IMR-90 (cell line): Measurements from ENCODE around the gene CD44. TPM values are rescaled to one million over a fixed set of nuclear protein-coding genes. Genes with fewer than 3 reads are reported as not detected.

ENCODE experiments used
- ATAC-seq: fragments of 200-7000 bp; cut with Tn5 transposase; 2 replicates; pipeline ENCODE4 v1.9.1; 2020; ENCODE audit warnings: low read depth, mild to moderate bottlenecking, moderate library complexity
- BruUV-seq: library from RNA; stranded (reverse); fragments of 400-500 nt; replicated peaks from 2 replicates; lab custom pipeline; 2021; lab: Mats Ljungman, UMichigan
- CTCF ChIA-PET: fragments of 300-600 bp; formaldehyde crosslinking; extraction: SDS; loops from one replicate; lab custom pipeline; 2021; ENCODE audit warnings: antibody characterized with exemption; lab: Yijun Ruan, JAX
- POLR2A ChIA-PET: fragments of 300-600 bp; sonication (Branson Sonifier 250); formaldehyde crosslinking; loops from one replicate; lab custom pipeline; 2022; ENCODE audit warnings: antibody characterized with exemption; ENCODE audit not compliant: unreplicated experiment; lab: Charles Lee
- DNase-seq: peaks from one replicate; pipeline ENCODE4 v3.0.0; 2013
- H2AFZ ChIP-seq: replicated peaks from 2 replicates; pipeline ENCODE3; 2013; ENCODE audit warnings: low read length, mild to moderate bottlenecking; ENCODE audit not compliant: poor library complexity
- H2AK5ac ChIP-seq: 2 replicates; pipeline ENCODE4 v1.6.1; 2013; ENCODE audit warnings: low read depth, low read length, inconsistent platforms
- H2AK9ac ChIP-seq: replicated peaks from 2 replicates; pipeline ENCODE3; 2013; ENCODE audit warnings: mild to moderate bottlenecking, low read depth, low read length, moderate library complexity; ENCODE audit not compliant: poor library complexity
- H2BK120ac ChIP-seq: 2 replicates; pipeline ENCODE4 v1.6.1; 2013; ENCODE audit warnings: low read depth, low read length, inconsistent platforms
- H2BK15ac ChIP-seq: 3 replicates; pipeline ENCODE4 v1.6.1; 2013; ENCODE audit warnings: low read depth, low read length, inconsistent platforms
- H2BK20ac ChIP-seq: 2 replicates; pipeline ENCODE4 v1.6.1; 2013; ENCODE audit warnings: low read depth, mild to moderate bottlenecking, inconsistent platforms, low read length, moderate library complexity
- H2BK5ac ChIP-seq: 2 replicates; pipeline ENCODE4 v1.6.1; 2013; ENCODE audit warnings: mild to moderate bottlenecking, low read depth, low read length, inconsistent platforms; ENCODE audit not compliant: poor library complexity, severe bottlenecking
- H3K14ac ChIP-seq: replicated peaks from 2 replicates; pipeline ENCODE4 v1.6.1; 2013; ENCODE audit warnings: low read depth, low read length, inconsistent platforms
- H3K18ac ChIP-seq: 2 replicates; pipeline ENCODE4 v1.6.1; 2013; ENCODE audit warnings: low read depth, low read length, control low read depth
- H3K23ac ChIP-seq: 2 replicates; pipeline ENCODE4 v1.6.1; 2013; ENCODE audit warnings: low read depth, low read length, inconsistent platforms
- H3K27ac ChIP-seq: 2 replicates; pipeline ENCODE4 v1.5.1; 2013; ENCODE audit warnings: mild to moderate bottlenecking, control low read depth, low read length; ENCODE audit not compliant: insufficient read depth
- H3K27me3 ChIP-seq: 2 replicates; pipeline ENCODE4 v1.6.1; 2013; ENCODE audit warnings: low read length; ENCODE audit not compliant: control insufficient read depth, insufficient read depth
- H3K36me3 ChIP-seq: 2 replicates; pipeline ENCODE4 v1.6.1; 2013; ENCODE audit warnings: low read length, mixed read lengths; ENCODE audit not compliant: control insufficient read depth, insufficient read depth
- H3K4ac ChIP-seq: 2 replicates; pipeline ENCODE4 v1.6.1; 2013; ENCODE audit warnings: low read depth, low read length, inconsistent platforms
- H3K4me1 ChIP-seq: 2 replicates; pipeline ENCODE4 v1.6.1; 2013; ENCODE audit warnings: low read length, mixed read lengths; ENCODE audit not compliant: control insufficient read depth, insufficient read depth
- H3K4me2 ChIP-seq: 2 replicates; pipeline ENCODE4 v1.6.1; 2013; ENCODE audit warnings: low read depth, mild to moderate bottlenecking, control low read depth, low read length, moderate library complexity
- H3K4me3 ChIP-seq: 2 replicates; pipeline ENCODE4 v1.5.1; 2013; ENCODE audit warnings: low read depth, mild to moderate bottlenecking, control low read depth, low read length, moderate library complexity; ENCODE audit not compliant: insufficient read depth
- H3K56ac ChIP-seq: 2 replicates; pipeline ENCODE4 v1.6.1; 2013; ENCODE audit warnings: low read length, inconsistent platforms; ENCODE audit not compliant: insufficient read depth; ENCODE audit errors: extremely low read depth
- H3K79me1 ChIP-seq, 2 experiments: 2 replicates each; pipeline ENCODE4 v1.6.1; 2013; ENCODE audit warnings: low read length in 2 of 2, inconsistent platforms in 1 of 2, low read depth in 1 of 2
- H3K9ac ChIP-seq: 2 replicates; pipeline ENCODE4 v1.6.1; 2013; ENCODE audit warnings: low read depth, low read length, control low read depth
- H3K9me1 ChIP-seq: 2 replicates; pipeline ENCODE4 v1.6.1; 2013; ENCODE audit warnings: low read length, inconsistent platforms; ENCODE audit not compliant: insufficient read depth
- H3K9me3 ChIP-seq: 2 replicates; pipeline ENCODE4 v1.6.1; 2013; ENCODE audit warnings: low read length; ENCODE audit not compliant: control insufficient read depth, insufficient read depth
- H4K20me1 ChIP-seq: 2 replicates; pipeline ENCODE4 v1.6.1; 2013; ENCODE audit warnings: low read length, inconsistent platforms; ENCODE audit not compliant: insufficient read depth
- H4K5ac ChIP-seq: 2 replicates; pipeline ENCODE4 v1.6.1; 2013; ENCODE audit warnings: mild to moderate bottlenecking, low read depth, low read length, control low read depth
- H4K8ac ChIP-seq, 2 experiments: 2 replicates each; pipeline ENCODE4 v1.6.1; 2013; ENCODE audit warnings: low read depth in 2 of 2, low read length in 2 of 2, control low read depth in 1 of 2, inconsistent platforms in 1 of 2
- H4K91ac ChIP-seq: 2 replicates; pipeline ENCODE4 v1.6.1; 2013; ENCODE audit warnings: low read depth, low read length, inconsistent platforms; ENCODE audit not compliant: insufficient read depth
- BHLHE40 ChIP-seq: fragments of 150-350 bp; IDR thresholded peaks from 2 replicates; pipeline ENCODE4 v1.6.1; 2016; ENCODE audit warnings: mild to moderate bottlenecking, low read depth, low read length
- CEBPB ChIP-seq: IDR thresholded peaks from 2 replicates; pipeline ENCODE4 v1.6.1; 2012; ENCODE audit warnings: low read depth, low read length, improper control_type of control experiment
- CHD1 ChIP-seq: IDR thresholded peaks from 2 replicates; pipeline ENCODE4 v1.6.1; 2012; ENCODE audit warnings: low read depth, low read length, improper control_type of control experiment
- FOS ChIP-seq: fragments of 150-350 bp; IDR thresholded peaks from 2 replicates; pipeline ENCODE4 v1.6.1; 2016; ENCODE audit warnings: low read depth, low read length
- MAFK ChIP-seq: IDR thresholded peaks from 2 replicates; pipeline ENCODE4 v1.6.1; 2012; ENCODE audit warnings: low read depth, low read length, improper control_type of control experiment
- MAZ ChIP-seq: IDR thresholded peaks from 2 replicates; pipeline ENCODE4 v1.6.1; 2012; ENCODE audit warnings: low read depth, mild to moderate bottlenecking, low read length, improper control_type of control experiment, moderate library complexity, borderline replicate concordance
- MXI1 ChIP-seq: IDR thresholded peaks from 2 replicates; pipeline ENCODE4 v1.6.1; 2012; ENCODE audit warnings: low read depth, mild to moderate bottlenecking, low read length, moderate library complexity, borderline replicate concordance
- NFE2L2 ChIP-seq: fragments of 150-350 bp; IDR thresholded peaks from 2 replicates; pipeline ENCODE4 v1.6.1; 2016; ENCODE audit warnings: low read depth, mild to moderate bottlenecking, low read length
- POLR2A ChIP-seq: IDR thresholded peaks from 2 replicates; pipeline ENCODE4 v1.6.1; 2012; ENCODE audit warnings: mild to moderate bottlenecking, low read depth, low read length
- RAD21 ChIP-seq: IDR thresholded peaks from 2 replicates; pipeline ENCODE4 v1.6.1; 2012; ENCODE audit warnings: low read length, improper control_type of control experiment
- RCOR1 ChIP-seq: IDR thresholded peaks from 2 replicates; pipeline ENCODE4 v1.6.1; 2012; ENCODE audit warnings: mild to moderate bottlenecking, low read length, improper control_type of control experiment; ENCODE audit not compliant: insufficient replicate concordance
- RFX5 ChIP-seq: IDR thresholded peaks from 2 replicates; pipeline ENCODE4 v1.8.0; 2012; ENCODE audit warnings: low read depth, mild to moderate bottlenecking, low read length, moderate library complexity
- SMC3 ChIP-seq: fragments of 150-350 bp; IDR thresholded peaks from 2 replicates; pipeline ENCODE4 v1.6.1; 2016; ENCODE audit warnings: low read depth, mild to moderate bottlenecking, antibody characterized with exemption, low read length, moderate library complexity
- WGBS, 2 experiments: methylation state at CpG; one replicate each; pipeline versions ENCODE4 v1.1.5 to v1.1.7; 2013; ENCODE audit warnings: missing lambda C conversion rate in 2 of 2; ENCODE audit not compliant: insufficient read length in 1 of 2; ENCODE audit errors: extremely low coverage in 2 of 2; 5-methylcytosine and 5-hydroxymethylcytosine counted together
- dilution Hi-C: fragments of 300-500 bp; cut with HindIII; formaldehyde crosslinking; loops from one replicate; pipeline ENCODE4 v1.14.3; 2018; ENCODE audit warnings: low sequenced_read_pairs; ENCODE audit not compliant: unreplicated experiment
- in situ Hi-C: fragments of 300-500 bp; cut with MboI; formaldehyde crosslinking; loops from 3 replicates; pipeline ENCODE4 v1.14.3; 2019; ENCODE audit warnings: low sequenced_read_pairs, inconsistent platforms, mixed read lengths
- intact Hi-C: fragments of 100-400 bp; cut with micrococcal nuclease; formaldehyde crosslinking; loops from 2 replicates; pipeline ENCODE4 v1.10.0; 2022
- polyA plus RNA-seq, 3 experiments: library from polyadenylated mRNA; depleted of rRNA; stranded (reverse); fragments of >200 nt; gene quantifications; 2 replicates each; pipeline ENCODE4 v1.2.3, GENCODE V29; 2012; ENCODE audit warnings: low replicate concordance in 1 of 3
- total RNA-seq: library from RNA; depleted of rRNA; stranded (reverse); fragments of >200 nt; gene quantifications from 2 replicates; pipeline ENCODE4 v1.2.3, GENCODE V29; 2012
- TF ChIP-seq, protein P1 (sequence below): fragments of 150-350 bp; IDR thresholded peaks from 2 replicates; pipeline ENCODE4 v1.6.1; 2016; ENCODE audit warnings: low read depth, mild to moderate bottlenecking, low read length, moderate library complexity, borderline replicate concordance
- TF ChIP-seq, protein P2 (sequence below): conservative IDR thresholded peaks from 2 replicates; pipeline ENCODE4 v1.5.1; 2012; ENCODE audit warnings: mild to moderate bottlenecking, low read depth, low read length, improper control_type of control experiment

CD44 gene
- total and polyA plus RNA-seq, 2 of the 4 experiments (the other 2 are of a cell fraction): 357 to 947 TPM

DNA sequence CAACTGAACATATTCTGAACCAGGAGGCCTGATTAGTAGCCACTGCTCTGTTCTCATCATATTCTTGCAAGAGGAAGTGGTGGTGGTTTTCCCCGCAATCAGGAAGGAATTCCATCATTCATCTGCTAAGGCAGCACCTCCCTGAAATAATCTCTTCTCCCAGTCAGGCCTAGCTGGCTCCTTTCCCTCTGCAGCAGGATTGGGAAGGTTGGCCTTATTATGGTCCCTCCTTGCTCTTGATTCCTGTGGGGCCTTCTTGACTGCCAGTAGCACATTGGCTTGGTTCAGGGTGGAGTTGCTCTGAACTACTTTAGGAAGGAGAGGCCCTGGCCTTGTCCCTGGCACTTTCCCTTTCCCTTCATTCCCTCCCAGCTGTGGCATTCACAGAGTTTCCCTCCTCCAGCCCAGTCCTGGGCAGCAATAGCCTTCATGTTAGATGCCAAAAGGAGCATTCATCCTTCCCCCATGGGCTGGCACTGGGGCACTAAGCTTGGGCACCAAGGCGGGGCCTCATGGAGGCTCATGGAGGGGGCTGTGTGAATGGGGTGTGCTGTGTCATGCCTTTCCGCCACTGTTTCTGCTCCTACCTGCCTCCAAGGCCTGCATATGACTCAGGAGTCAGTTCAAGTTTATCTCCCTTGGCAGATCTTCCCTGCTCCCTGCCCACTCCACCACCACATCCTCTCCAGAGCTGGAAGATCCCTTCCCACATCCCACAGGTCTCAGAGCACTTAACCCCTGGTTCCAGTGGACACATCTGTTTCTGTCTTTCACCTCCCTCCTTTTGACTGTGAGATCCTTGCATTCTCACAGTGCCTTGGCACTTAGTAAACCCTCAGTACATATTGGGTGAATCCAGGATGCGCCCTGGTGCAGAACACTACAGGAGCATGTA lies 27.6 kb upstream of the CD44 start:
- CTCF ChIA-PET: interaction anchor here (0.5 kb wide), 1 partner anchor 108 kb away, joined by 3 read pairs; no protein-coding TSS in a partner anchor
- TF ChIP-seq, protein P1, sequence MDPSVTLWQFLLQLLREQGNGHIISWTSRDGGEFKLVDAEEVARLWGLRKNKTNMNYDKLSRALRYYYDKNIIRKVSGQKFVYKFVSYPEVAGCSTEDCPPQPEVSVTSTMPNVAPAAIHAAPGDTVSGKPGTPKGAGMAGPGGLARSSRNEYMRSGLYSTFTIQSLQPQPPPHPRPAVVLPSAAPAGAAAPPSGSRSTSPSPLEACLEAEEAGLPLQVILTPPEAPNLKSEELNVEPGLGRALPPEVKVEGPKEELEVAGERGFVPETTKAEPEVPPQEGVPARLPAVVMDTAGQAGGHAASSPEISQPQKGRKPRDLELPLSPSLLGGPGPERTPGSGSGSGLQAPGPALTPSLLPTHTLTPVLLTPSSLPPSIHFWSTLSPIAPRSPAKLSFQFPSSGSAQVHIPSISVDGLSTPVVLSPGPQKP: no peak
- TF ChIP-seq POLR2A (no peak), RCOR1 (no peak), MAFK (0 out of 2 replicates have a peak, but pooled peaks have one; percentile 29), FOS (0 out of 2 replicates have a peak, but pooled peaks have one; percentile 7), RFX5 (no peak), BHLHE40 (no peak), CHD1 (no peak), CEBPB (peak; percentile 28; the same call in 1 of the 2 replicates), MXI1 (no peak), MAZ (0 out of 2 replicates have a peak, but pooled peaks have one; percentile 27), NFE2L2 (peak; percentile 58), SMC3 (peak; percentile 6; the same call in 1 of the 2 replicates), RAD21 (no peak)
- TF ChIP-seq, protein P2, sequence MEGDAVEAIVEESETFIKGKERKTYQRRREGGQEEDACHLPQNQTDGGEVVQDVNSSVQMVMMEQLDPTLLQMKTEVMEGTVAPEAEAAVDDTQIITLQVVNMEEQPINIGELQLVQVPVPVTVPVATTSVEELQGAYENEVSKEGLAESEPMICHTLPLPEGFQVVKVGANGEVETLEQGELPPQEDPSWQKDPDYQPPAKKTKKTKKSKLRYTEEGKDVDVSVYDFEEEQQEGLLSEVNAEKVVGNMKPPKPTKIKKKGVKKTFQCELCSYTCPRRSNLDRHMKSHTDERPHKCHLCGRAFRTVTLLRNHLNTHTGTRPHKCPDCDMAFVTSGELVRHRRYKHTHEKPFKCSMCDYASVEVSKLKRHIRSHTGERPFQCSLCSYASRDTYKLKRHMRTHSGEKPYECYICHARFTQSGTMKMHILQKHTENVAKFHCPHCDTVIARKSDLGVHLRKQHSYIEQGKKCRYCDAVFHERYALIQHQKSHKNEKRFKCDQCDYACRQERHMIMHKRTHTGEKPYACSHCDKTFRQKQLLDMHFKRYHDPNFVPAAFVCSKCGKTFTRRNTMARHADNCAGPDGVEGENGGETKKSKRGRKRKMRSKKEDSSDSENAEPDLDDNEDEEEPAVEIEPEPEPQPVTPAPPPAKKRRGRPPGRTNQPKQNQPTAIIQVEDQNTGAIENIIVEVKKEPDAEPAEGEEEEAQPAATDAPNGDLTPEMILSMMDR: no peak

More for the DNA sequence above, 27.6 kb upstream of the CD44 start:
- BruUV-seq: no TSS peak
- no CpG with 5 or more reads among the region's 4 CpGs for WGBS, 2 experiments
- peaks cover 0 to 8% of the 10 kb centered on the region in 2 experiments; a peak in 1 of 4 replicates for H3K79me1 ChIP-seq
- H2BK5ac ChIP-seq: peak overlapping the region; percentile 80
- peak overlapping the region; percentile 89 for H2BK20ac ChIP-seq
- dilution Hi-C loops: no loop called here
- POLR2A ChIA-PET: no interaction called here
- ATAC-seq (peak; percentile 76), DNase-seq (peak; percentile 92)
- H4K8ac ChIP-seq: peak overlapping the region; percentile 52 to 89; a peak in 3 of 4 replicates
- no peak overlapping the region for H3K9ac ChIP-seq
- peak overlapping the region; percentile 29 for H3K27ac ChIP-seq
- H2BK120ac ChIP-seq: peak overlapping the region; percentile 86
- H4K5ac ChIP-seq: peak overlapping the region; percentile 42
- peak overlapping the region; percentile 82; the same call in 1 of the 2 replicates for H3K23ac ChIP-seq
- in situ Hi-C loops: no loop called here
- peak overlapping the region; percentile 78 for H2AFZ ChIP-seq
- no peaks in the 10 kb centered on the region for H3K27me3 ChIP-seq
- H3K4me1 ChIP-seq: peaks cover 15% of the 10 kb centered on the region
- peak overlapping the region; percentile 85 for H2AK5ac ChIP-seq
- H2AK9ac ChIP-seq: peak overlapping the region; percentile 37
- H4K20me1 ChIP-seq: no peaks in the 10 kb centered on the region
- H3K9me3 ChIP-seq: no peaks in the 10 kb centered on the region
- intact Hi-C loops: no loop called here
- H2BK15ac ChIP-seq: peak overlapping the region; percentile 59; the same call in 2 of the 3 replicates
- H4K91ac ChIP-seq: peak overlapping the region; percentile 92
- H3K4me2 ChIP-seq: 0 out of 2 replicates have a peak overlapping the region, but pooled peaks have one; percentile 3
- H3K36me3 ChIP-seq: no peaks in the 10 kb centered on the region
- H3K4ac ChIP-seq: peak overlapping the region; percentile 77
- H3K14ac ChIP-seq: peak overlapping the region; percentile 59
- peaks cover 16% of the 10 kb centered on the region for H3K9me1 ChIP-seq
- H3K4me3 ChIP-seq: no peak overlapping the region
- H3K18ac ChIP-seq: peak overlapping the region; percentile 58
- peak overlapping the region; percentile 58; the same call in 1 of the 2 replicates for H3K56ac ChIP-seq
